T-helper 2 cell treated with Interferon-gamma antibody and Interleukin-4, amounts not matched to agents 5 μg/mL and 100 μg/mL, for 36 hours (primary cell): ENCODE results near the gene C9orf50.
"Not testable (repeated sequence)": the region's sequence is repeated elsewhere in the genome, so short reads cannot be mapped to it uniquely, and the experiment has no call there.

Source experiments
- DNase-seq: peaks from one replicate; pipeline ENCODE4 v3.0.0; 2021; ENCODE audit warnings: low spot score
- H3K27ac Mint-ChIP-seq: one replicate; pipeline ENCODE4 v1.8.0; 2021; ENCODE audit warnings: mild to moderate bottlenecking, mixed read lengths
- H3K27me3 Mint-ChIP-seq: one replicate; pipeline ENCODE4 v1.8.0; 2021; ENCODE audit warnings: low read depth, mixed read lengths
- H3K36me3 Mint-ChIP-seq: one replicate; pipeline ENCODE4 v1.8.0; 2021; ENCODE audit warnings: low read depth, mixed read lengths
- H3K4me1 Mint-ChIP-seq: one replicate; pipeline ENCODE4 v1.8.0; 2021; ENCODE audit warnings: low read depth, mixed read lengths
- H3K4me3 Mint-ChIP-seq: one replicate; pipeline ENCODE4 v1.8.0; 2022; ENCODE audit warnings: mild to moderate bottlenecking, moderate library complexity, mixed read lengths
- H3K9me3 Mint-ChIP-seq: one replicate; pipeline ENCODE4 v1.8.0; 2021; ENCODE audit warnings: mixed read lengths

The C9orf50 gene

DNA sequence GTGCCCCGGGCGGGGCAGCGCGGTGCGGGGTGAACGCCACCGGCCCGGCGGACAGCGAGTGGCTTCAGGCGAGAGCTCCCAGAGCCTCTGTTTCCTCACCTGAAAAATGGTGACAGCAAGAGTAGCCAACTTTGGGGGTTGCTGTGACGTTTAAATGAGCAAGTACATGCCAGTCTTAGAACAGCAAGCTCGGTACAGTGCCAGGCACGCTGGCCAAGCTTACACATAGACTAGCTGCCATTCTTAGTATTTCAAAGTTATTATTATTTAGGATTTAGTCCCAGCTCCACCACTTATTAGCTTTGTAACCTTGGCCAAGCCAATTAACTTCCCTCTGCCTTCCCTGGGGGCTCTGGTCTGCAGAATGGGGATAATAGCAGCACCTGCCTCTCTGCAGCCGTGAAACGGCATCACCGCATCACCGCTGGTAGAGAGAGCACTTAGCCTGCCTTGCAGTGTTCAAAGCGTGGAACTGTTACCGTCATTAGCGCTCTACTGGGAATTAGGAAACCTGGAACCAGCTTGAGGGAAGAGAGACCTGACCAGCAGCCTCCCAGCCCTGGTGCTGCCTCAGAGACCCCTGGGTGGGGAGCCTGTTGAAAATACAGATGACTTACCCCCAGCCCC lies at the start of gene C9orf50:
TSS of gene C9orf50 (minus strand) at position 433 of the 627 bp plus-strand sequence. CDS start 527 bp downstream, outside the sequence.
- Mint-ChIP-seq H3K4me3 (peak within 1 kb of the TSS; percentile 18), H3K36me3 (peaks cover 4% of the 10 kb centered on the region), H3K27me3 (peaks cover 32% of the 10 kb centered on the region)

DNA sequence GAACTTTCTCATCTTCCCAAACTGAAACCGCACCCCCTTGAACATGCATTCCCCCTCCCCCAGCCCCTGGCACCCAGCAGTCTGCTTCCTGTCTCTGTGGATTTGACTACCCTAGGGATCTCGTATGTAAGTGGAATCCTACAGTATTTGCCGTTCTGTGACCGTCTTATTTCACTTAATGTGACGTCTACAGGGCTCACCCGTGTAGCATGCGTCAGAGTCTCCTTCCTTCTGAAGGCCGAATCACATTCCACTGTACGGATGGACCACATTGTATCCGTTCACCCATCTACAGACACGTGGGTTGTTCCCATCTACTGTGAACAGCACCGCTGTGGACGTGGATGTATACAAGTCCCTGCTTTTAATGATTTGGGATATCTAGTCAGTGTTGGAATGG lies 49.0 kb upstream of the C9orf50 start:
- Mint-ChIP-seq H3K27me3 (peaks cover 14% of the 10 kb centered on the region), H3K9me3 (no peaks in the 10 kb centered on the region), H3K27ac (no peak overlapping the region), H3K4me1 (peaks cover 2% of the 10 kb centered on the region), H3K36me3 (no peaks in the 10 kb centered on the region), H3K4me3 (no peak overlapping the region)
- no peak for DNase-seq

More for the DNA sequence above, at the start of gene C9orf50:
- Mint-ChIP-seq H3K9me3 (no peaks in the 10 kb centered on the region), H3K27ac (no peak within 1 kb of the TSS), H3K4me1 (peaks cover 17% of the 10 kb centered on the region)
- no peak for DNase-seq

- Mint-ChIP-seq H3K36me3 (no peaks in the 10 kb centered on the region), H3K9me3 (no peaks in the 10 kb centered on the region), H3K4me1 (peaks cover 5% of the 10 kb centered on the region), H3K4me3 (no peak overlapping the region), H3K27ac (no peak overlapping the region), H3K27me3 (peaks cover 20% of the 10 kb centered on the region)
- DNase-seq, result no peak
Observed at GRCh38 chr9:129669141-129669718, 48.3 kb upstream of the C9orf50 start.

DNA sequence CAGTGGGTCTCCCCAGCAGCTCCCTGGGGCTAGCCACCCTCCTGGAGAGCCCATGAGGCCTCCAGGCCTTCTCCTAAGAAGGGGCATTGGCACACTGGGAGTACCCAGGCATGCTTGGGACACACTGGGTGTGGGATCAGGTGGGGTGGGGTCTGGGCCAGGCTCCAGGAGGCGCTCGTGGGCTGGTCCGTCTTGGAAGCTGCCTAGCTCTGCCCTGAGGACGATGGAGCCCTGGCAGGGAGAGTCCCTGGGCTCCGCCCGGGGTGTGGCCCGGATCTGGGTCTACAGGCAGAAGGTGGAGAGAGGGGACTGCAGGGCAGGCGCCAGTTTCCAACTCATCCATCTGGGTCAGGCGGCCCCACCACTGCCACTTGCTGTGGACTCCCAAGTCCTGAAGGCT lies 46.9 kb upstream of the C9orf50 start:
- H3K9me3 Mint-ChIP-seq, result no peaks in the 10 kb centered on the region
- H3K4me1 Mint-ChIP-seq, result peaks cover 5% of the 10 kb centered on the region
- H3K27me3 Mint-ChIP-seq, result peaks cover 21% of the 10 kb centered on the region
- no peak overlapping the region for H3K27ac Mint-ChIP-seq
- no peaks in the 10 kb centered on the region for H3K36me3 Mint-ChIP-seq
- no peak for DNase-seq
- H3K4me3 Mint-ChIP-seq, result no peak overlapping the region

DNA sequence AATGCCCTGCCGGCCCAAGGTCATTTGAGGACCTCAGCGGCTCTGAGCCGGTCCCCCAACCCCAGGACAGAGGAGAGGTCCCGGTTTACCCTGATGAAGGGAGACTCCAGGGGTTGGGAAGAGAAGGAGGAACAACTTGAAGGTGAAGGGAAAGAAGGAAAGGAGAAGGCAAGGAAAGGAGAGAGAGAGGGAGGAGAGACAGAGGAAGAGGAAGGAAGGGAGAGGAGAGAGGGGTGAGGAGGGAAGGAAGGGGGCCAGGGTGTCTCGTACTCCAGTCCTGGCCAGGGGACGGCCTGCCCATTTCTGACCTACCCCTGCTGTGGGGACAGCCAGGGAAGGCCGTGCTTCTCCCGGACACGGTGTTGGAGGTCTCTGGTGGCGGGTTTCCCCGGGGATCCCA lies 46.5 kb upstream of the C9orf50 start:
- Mint-ChIP-seq H3K9me3 (no peaks in the 10 kb centered on the region), H3K4me1 (peaks cover 5% of the 10 kb centered on the region), H3K4me3 (no peak overlapping the region), H3K36me3 (no peaks in the 10 kb centered on the region), H3K27me3 (peaks cover 21% of the 10 kb centered on the region), H3K27ac (peak overlapping the region; percentile 70)
- no peak for DNase-seq

- Mint-ChIP-seq H3K4me3 (no peak overlapping the region), H3K9me3 (no peaks in the 10 kb centered on the region), H3K36me3 (no peaks in the 10 kb centered on the region), H3K4me1 (peaks cover 5% of the 10 kb centered on the region), H3K27me3 (peaks cover 21% of the 10 kb centered on the region), H3K27ac (no peak overlapping the region)
- no peak for DNase-seq
Observed at GRCh38 chr9:129666575-129666974, 45.7 kb upstream of the C9orf50 start.

DNA sequence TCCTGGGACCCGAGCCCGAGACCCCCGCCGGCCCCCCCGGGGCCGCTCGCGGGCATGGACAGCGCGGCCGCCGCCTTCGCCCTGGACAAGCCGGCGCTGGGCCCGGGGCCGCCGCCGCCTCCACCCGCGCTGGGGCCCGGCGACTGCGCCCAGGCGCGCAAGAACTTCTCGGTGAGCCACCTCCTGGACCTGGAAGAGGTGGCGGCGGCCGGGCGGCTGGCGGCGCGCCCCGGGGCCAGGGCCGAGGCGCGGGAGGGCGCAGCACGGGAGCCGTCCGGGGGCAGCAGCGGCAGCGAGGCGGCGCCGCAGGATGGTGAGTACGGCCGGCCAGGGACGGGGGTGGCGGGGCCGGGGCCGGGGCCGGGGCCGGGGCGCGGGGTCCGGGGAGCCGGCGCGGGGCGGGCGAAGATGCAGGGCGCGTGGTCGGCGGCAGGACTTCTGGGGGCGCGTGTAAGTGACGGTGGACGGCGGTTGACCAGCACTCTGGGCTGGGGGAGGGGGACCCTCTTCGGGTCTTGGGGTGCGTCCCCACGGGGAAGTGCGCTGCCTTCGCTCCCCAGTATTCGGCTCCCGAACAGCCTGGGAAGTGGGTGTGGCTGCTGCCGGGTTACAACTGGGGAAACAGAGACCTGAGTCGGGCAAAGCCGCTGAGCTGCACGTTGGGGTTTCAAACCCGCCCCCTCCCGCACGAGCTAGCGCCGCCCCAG lies 45.1 kb upstream of the C9orf50 start:
- Mint-ChIP-seq H3K27ac (no peak overlapping the region), H3K4me1 (peaks cover 5% of the 10 kb centered on the region), H3K4me3 (no peak overlapping the region), H3K36me3 (no peaks in the 10 kb centered on the region), H3K27me3 (peaks cover 21% of the 10 kb centered on the region), H3K9me3 (no peaks in the 10 kb centered on the region)
- DNase-seq, result no peak

DNA sequence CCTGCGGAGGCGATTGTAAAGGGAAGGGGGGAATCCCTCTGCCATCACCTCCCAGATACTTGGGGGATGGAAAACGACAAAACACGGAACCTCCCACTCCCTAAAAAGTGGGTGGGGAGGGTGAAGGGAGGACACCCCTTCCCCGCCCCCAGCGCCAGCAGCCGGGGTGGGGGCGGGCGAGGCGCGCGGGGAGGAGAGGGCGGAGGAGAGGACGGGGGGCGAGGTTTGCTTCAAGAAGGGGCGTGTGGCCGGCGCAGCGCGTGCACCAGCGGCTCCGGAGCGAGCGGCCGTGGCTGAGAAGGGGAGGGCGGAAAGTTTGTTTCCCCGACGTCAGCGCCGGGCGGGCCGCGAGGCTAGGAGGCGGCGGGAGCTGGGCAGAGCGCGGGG lies 44.5 kb upstream of the C9orf50 start, which contains the start of gene PRRX2:
TSS of gene PRRX2 (plus strand) at position 259 of the 387 bp plus-strand sequence. CDS start 221 bp downstream, outside the sequence.
- DNase-seq, result peak; percentile 47
- Mint-ChIP-seq H3K4me1 (peaks cover 5% of the 10 kb centered on the region), H3K4me3 (peak within 1 kb of the TSS; percentile 82), H3K27ac (no peak within 1 kb of the TSS), H3K36me3 (no peaks in the 10 kb centered on the region), H3K27me3 (peaks cover 21% of the 10 kb centered on the region), H3K9me3 (no peaks in the 10 kb centered on the region)

GRCh38 chr9:129664746-129665388 lies 44.0 kb upstream of the C9orf50 start:
- H3K9me3 Mint-ChIP-seq, result no peaks in the 10 kb centered on the region
- peaks cover 5% of the 10 kb centered on the region for H3K4me1 Mint-ChIP-seq
- H3K27me3 Mint-ChIP-seq, result peaks cover 21% of the 10 kb centered on the region
- peak overlapping the region; percentile 82 for H3K4me3 Mint-ChIP-seq
- no peak overlapping the region for H3K27ac Mint-ChIP-seq
- H3K36me3 Mint-ChIP-seq, result no peaks in the 10 kb centered on the region
- no peak for DNase-seq

DNA sequence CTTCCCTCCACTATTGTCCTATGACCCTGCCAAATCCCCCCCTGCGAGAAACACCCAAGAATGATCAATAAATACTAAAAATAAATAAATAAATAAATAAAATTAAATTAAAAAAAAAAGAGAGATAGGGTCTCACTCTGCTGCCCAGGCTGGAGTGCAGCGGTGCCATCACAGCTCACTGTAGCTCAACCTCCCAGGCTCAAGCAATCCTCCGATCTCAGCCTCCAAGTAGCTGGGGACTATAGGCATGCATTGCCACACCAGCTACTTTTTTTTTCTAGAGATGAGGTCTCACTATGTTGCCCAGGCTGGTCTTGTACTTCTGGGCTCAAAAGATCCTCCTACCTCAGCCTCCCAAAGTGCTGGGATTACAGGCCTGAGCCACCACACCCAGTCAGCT lies 41.3 kb upstream of the C9orf50 start:
- not testable (repeated sequence) for H3K27ac Mint-ChIP-seq, DNase-seq, H3K9me3 Mint-ChIP-seq, H3K4me3 Mint-ChIP-seq, H3K4me1 Mint-ChIP-seq, H3K36me3 Mint-ChIP-seq
- H3K27me3 Mint-ChIP-seq, result peaks cover 20% of the 10 kb centered on the region

- H3K27ac Mint-ChIP-seq, result no peak overlapping the region
- peaks cover 14% of the 10 kb centered on the region for H3K27me3 Mint-ChIP-seq
- no peaks in the 10 kb centered on the region for H3K9me3 Mint-ChIP-seq
Observed at GRCh38 chr9:129661029-129661428, 40.1 kb upstream of the C9orf50 start.

DNA sequence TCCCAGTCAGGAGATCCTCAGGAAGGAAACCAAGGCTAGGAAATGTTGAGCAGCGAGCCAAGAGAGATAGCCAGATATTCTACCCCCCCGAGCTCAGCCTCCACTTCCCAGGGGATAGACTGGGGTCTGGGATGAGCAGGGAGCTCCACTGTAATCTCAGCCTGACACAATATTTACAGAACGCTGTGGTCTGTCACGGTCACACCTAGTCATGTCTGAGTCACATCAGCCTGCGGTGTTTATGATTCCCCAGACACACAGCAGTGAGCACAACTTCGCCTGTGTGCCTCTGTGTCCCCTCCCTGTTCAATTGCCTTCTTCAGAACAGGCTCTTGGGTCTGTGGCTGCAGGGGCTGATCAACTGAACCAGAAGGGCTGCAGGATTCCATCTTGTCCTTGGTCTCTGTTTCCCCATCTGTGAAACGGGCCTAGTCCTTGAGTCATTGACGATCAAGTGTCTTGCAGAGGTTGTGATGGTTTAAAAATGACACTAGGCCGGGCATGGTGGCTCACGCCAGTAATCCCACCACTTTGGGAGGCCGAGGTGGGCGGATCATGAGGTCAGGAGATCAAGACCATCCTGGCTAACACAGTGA lies 36.0 kb upstream of the C9orf50 start:
- peaks cover 2% of the 10 kb centered on the region for H3K27me3 Mint-ChIP-seq
- H3K4me1 Mint-ChIP-seq, result no peaks in the 10 kb centered on the region
- no peaks in the 10 kb centered on the region for H3K9me3 Mint-ChIP-seq
- no peak for DNase-seq
- no peak overlapping the region for H3K27ac Mint-ChIP-seq
- H3K36me3 Mint-ChIP-seq, result no peaks in the 10 kb centered on the region
- no peak overlapping the region for H3K4me3 Mint-ChIP-seq

More at GRCh38 chr9:129661029-129661428, 40.1 kb upstream of the C9orf50 start:
- H3K36me3 Mint-ChIP-seq, result no peaks in the 10 kb centered on the region
- H3K4me1 Mint-ChIP-seq, result peaks cover 4% of the 10 kb centered on the region
- H3K4me3 Mint-ChIP-seq, result no peak overlapping the region
- DNase-seq, result no peak

GRCh38 chr9:129655696-129656095 lies 34.8 kb upstream of the C9orf50 start:
- H3K4me1 Mint-ChIP-seq, result no peaks in the 10 kb centered on the region

More at GRCh38 chr9:129655696-129656095, 34.8 kb upstream of the C9orf50 start:
- Mint-ChIP-seq H3K4me3 (no peak overlapping the region), H3K9me3 (no peaks in the 10 kb centered on the region), H3K27me3 (peaks cover 2% of the 10 kb centered on the region), H3K27ac (no peak overlapping the region), H3K36me3 (no peaks in the 10 kb centered on the region)
- no peak for DNase-seq
